GM12878 (cell line): ENCODE data around the gene HOXA2. TPM values are rescaled to one million over a fixed set of nuclear protein-coding genes. Genes with fewer than 3 reads are reported as not detected.

Source experiments
- ATAC-seq: fragments of 200-7000 bp; cut with Tn5 transposase; 3 replicates; pipeline ENCODE4 v1.9.1; 2020; ENCODE audit warnings: mild to moderate bottlenecking, moderate library complexity
- BruUV-seq: library from RNA; stranded (reverse); fragments of 400-500 nt; replicated peaks from 2 replicates; lab custom pipeline; 2021; lab: Mats Ljungman, UMichigan
- CTCF ChIA-PET: fragments of 300-600 bp; sonication (Branson Sonifier 250); formaldehyde crosslinking; extraction: SDS; loops from one replicate; lab custom pipeline; 2021; ENCODE audit warnings: inconsistent platforms; lab: Yijun Ruan, JAX
- POLR2A ChIA-PET: fragments of 350-600 bp; formaldehyde crosslinking; extraction: SDS; loops from one replicate; lab custom pipeline; 2021; ENCODE audit warnings: inconsistent platforms; lab: Charles Lee
- RAD21 ChIA-PET: fragments of 300-600 bp; sonication (Branson Sonifier 250); formaldehyde crosslinking; loops from one replicate; lab custom pipeline; 2023; ENCODE audit warnings: antibody characterized with exemption; ENCODE audit not compliant: unreplicated experiment; lab: Charles Lee
- SMC1A ChIA-PET: fragments of 300-600 bp; sonication (Branson Sonifier 250); formaldehyde crosslinking; loops from one replicate; lab custom pipeline; 2023; ENCODE audit not compliant: unreplicated experiment, uncharacterized antibody; lab: Charles Lee
- DNase-seq: peaks from one replicate; pipeline ENCODE4 v3.0.0-alpha.2; 2011; ENCODE audit warnings: low read depth, low spot score
- FAIRE-seq: peaks from 3 replicates; lab custom pipeline; 2011; peaks lifted over from hg19 to GRCh38; lab: Jason Lieb, UNC
- H2AFZ ChIP-seq: 2 replicates; pipeline ENCODE4 v1.6.0; 2011; ENCODE audit warnings: low read depth, low read length, control low read depth; ENCODE audit not compliant: control insufficient read depth
- H3K27ac ChIP-seq: 2 replicates; pipeline ENCODE4 v1.5.1; 2011; ENCODE audit warnings: control low read depth; ENCODE audit not compliant: control insufficient read depth, insufficient read depth
- H3K27me3 ChIP-seq, 2 experiments: replicated peaks in 1 of 2; 2 replicates each; pipeline versions ENCODE4 v1.6.0 to v1.6.1; 2011; ENCODE audit warnings: low read length in 1 of 2; ENCODE audit not compliant: control insufficient read depth in 2 of 2, insufficient read depth in 2 of 2
- H3K36me3 ChIP-seq, 2 experiments: 2 replicates each; pipeline ENCODE4 v1.5.1; 2011; ENCODE audit warnings: low read length in 1 of 2; ENCODE audit not compliant: control insufficient read depth in 2 of 2, insufficient read depth in 2 of 2
- H3K4me1 ChIP-seq: 2 replicates; pipeline ENCODE4 v1.6.1; 2011; ENCODE audit warnings: mild to moderate bottlenecking, low read length, moderate library complexity, mixed read lengths; ENCODE audit not compliant: control insufficient read depth, insufficient read depth
- H3K4me2 ChIP-seq: 2 replicates; pipeline ENCODE4 v1.6.0; 2011; ENCODE audit warnings: control low read depth; ENCODE audit not compliant: control insufficient read depth, insufficient read depth
- H3K4me3 ChIP-seq: fragments of 200-600 bp; sonication (generic); 2 replicates; pipeline ENCODE4 v1.5.1; 2016
- H3K79me2 ChIP-seq: 2 replicates; pipeline ENCODE4 v1.6.0; 2011; ENCODE audit warnings: low read length; ENCODE audit not compliant: control insufficient read depth, insufficient read depth
- H3K9ac ChIP-seq: 2 replicates; pipeline ENCODE4 v1.8.0; 2011; ENCODE audit warnings: low read length, control low read depth, mixed read lengths; ENCODE audit not compliant: control insufficient read depth, insufficient read depth
- H3K9me3 ChIP-seq: replicated peaks from 3 replicates; pipeline ENCODE4 v1.5.1; 2011; ENCODE audit warnings: mild to moderate bottlenecking, low read length; ENCODE audit not compliant: control insufficient read depth, insufficient read depth
- H4K20me1 ChIP-seq: 2 replicates; pipeline ENCODE4 v1.6.0; 2011; ENCODE audit not compliant: control insufficient read depth, insufficient read depth
- BHLHE40 ChIP-seq, 2 experiments: fragments of 450-650 bp in 1 of 2; IDR thresholded peaks; 2 replicates each; pipeline ENCODE4 v1.6.1; 2011 to 2017; ENCODE audit warnings: low read depth in 2 of 2, borderline replicate concordance in 1 of 2, improper control_type of control experiment in 1 of 2, low read length in 1 of 2, mild to moderate bottlenecking in 1 of 2
- CBX3 ChIP-seq: fragments of 200-600 bp; sonication (generic); IDR thresholded peaks from 2 replicates; pipeline ENCODE4 v1.6.1; 2016; ENCODE audit warnings: low read depth, borderline replicate concordance
- E2F4 ChIP-seq: IDR thresholded peaks from 2 replicates; pipeline ENCODE4 v1.6.1; 2012; ENCODE audit warnings: low read depth, low read length, improper control_type of control experiment
- EED ChIP-seq: sonication (generic); IDR thresholded peaks from 2 replicates; pipeline ENCODE4 v1.6.1; 2016; ENCODE audit warnings: antibody characterized with exemption, low read depth
- EP300 ChIP-seq, 2 experiments: fragments of 150-350 bp in 1 of 2; IDR thresholded peaks; 2 replicates each; pipeline ENCODE4 v1.6.1; 2011 to 2012; ENCODE audit warnings: low read depth in 2 of 2, low read length in 2 of 2, borderline replicate concordance in 1 of 2, improper control_type of control experiment in 1 of 2, inconsistent platforms in 1 of 2; ENCODE audit not compliant: control insufficient read depth in 1 of 2
- FOXM1 ChIP-seq: IDR thresholded peaks from 2 replicates; pipeline ENCODE4 v1.6.1; 2012; ENCODE audit warnings: low read depth, mild to moderate bottlenecking, inconsistent platforms, low read length, moderate library complexity
- MYB ChIP-seq: fragments of 150-350 bp; IDR thresholded peaks from 2 replicates; pipeline ENCODE4 v1.6.1; 2014; ENCODE audit warnings: mild to moderate bottlenecking, low read depth, low read length, borderline replicate concordance
- MYC ChIP-seq: IDR thresholded peaks from 2 replicates; pipeline ENCODE4 v1.6.1; 2011; ENCODE audit warnings: mild to moderate bottlenecking, low read length, moderate library complexity, inconsistent platforms; ENCODE audit not compliant: insufficient read depth, insufficient replicate concordance, insufficient read length, severe bottlenecking
- POLR2A ChIP-seq: IDR thresholded peaks from 2 replicates; pipeline ENCODE4 v1.6.1; 2011; ENCODE audit warnings: low read depth, mild to moderate bottlenecking, low read length
- SPI1 ChIP-seq: IDR thresholded peaks from 2 replicates; pipeline ENCODE4 v1.6.1; 2011; ENCODE audit warnings: low read depth, mild to moderate bottlenecking, low read length, moderate library complexity, borderline replicate concordance; ENCODE audit not compliant: insufficient read depth
- TCF7 ChIP-seq: IDR thresholded peaks from 2 replicates; pipeline ENCODE4 v1.6.1; 2014; ENCODE audit warnings: antibody characterized with exemption, borderline replicate concordance
- USF2 ChIP-seq: IDR thresholded peaks from 2 replicates; pipeline ENCODE4 v1.6.1; 2011; ENCODE audit warnings: low read depth, low read length, improper control_type of control experiment, borderline replicate concordance
- YBX1 ChIP-seq: fragments of 450-650 bp; IDR thresholded peaks from 2 replicates; pipeline ENCODE4 v1.6.1; 2016; ENCODE audit warnings: antibody characterized with exemption
- ZNF217 ChIP-seq: fragments of 450-650 bp; IDR thresholded peaks from 2 replicates; pipeline ENCODE4 v1.6.1; 2017; ENCODE audit warnings: antibody characterized with exemption, mild to moderate bottlenecking
- ZNF24 ChIP-seq: fragments of 450-650 bp; IDR thresholded peaks from 2 replicates; pipeline ENCODE4 v1.6.1; 2017; ENCODE audit warnings: antibody characterized with exemption, mild to moderate bottlenecking
- ZNF274 ChIP-seq: IDR thresholded peaks from one replicate; pipeline ENCODE4 v1.8.0; 2011; ENCODE audit not compliant: insufficient read length, insufficient read depth
- WGBS: methylation state at CpG from one replicate; pipeline ENCODE4 v1.1.6; 2016; ENCODE audit warnings: low lambda C conversion rate; ENCODE audit not compliant: insufficient replicate concordance, insufficient coverage; ENCODE audit errors: missing lambda C conversion rate; 5-methylcytosine and 5-hydroxymethylcytosine counted together
- in situ Hi-C: fragments of 300-500 bp; cut with MboI; formaldehyde crosslinking; loops from 9 replicates; pipeline ENCODE4 v1.14.3; 2018; ENCODE audit warnings: mixed read lengths
- intact Hi-C: fragments of 100-400 bp; cut with micrococcal nuclease; formaldehyde crosslinking; loops from one replicate; pipeline ENCODE4 v1.14.2; 2022; ENCODE audit not compliant: unreplicated experiment
- polyA plus RNA-seq, 11 experiments: library from polyadenylated mRNA; depleted of rRNA in 4 of 11; unstranded in 6 of 11; stranded (reverse) in 5 of 11; fragments of >200 nt; fragmentation: Nextera tagmentation in 4 of 11; fragmentation: Illumina TruSeq in 1 of 11; extraction: Ambion mirVana in 4 of 11; extraction: Trizol in 1 of 11; gene quantifications; 1 replicate in 1 of 11; 2 replicates in 10 of 11; pipeline versions ENCODE4 v1.2.1 to v1.2.3, GENCODE V29; 2011 to 2016; ENCODE audit warnings: inconsistent platforms in 2 of 11, missing spikeins in 2 of 11, low read depth in 1 of 11
- total RNA-seq, 4 experiments: library from RNA; depleted of rRNA in 3 of 4; stranded (reverse); fragments of >200 nt in 3 of 4; fragmentation: Illumina TruSeq in 1 of 4; extraction: Trizol in 1 of 4; gene quantifications; 2 replicates each; pipeline versions ENCODE4 v1.2.1 to v1.2.3, GENCODE V29; 2013 to 2021
- TF ChIP-seq, protein P1 (sequence below): fragments of 450-650 bp; IDR thresholded peaks from 2 replicates; pipeline ENCODE4 v1.6.1; 2017; ENCODE audit warnings: borderline replicate concordance
- TF ChIP-seq, protein P2 (sequence below): IDR thresholded peaks from 2 replicates; pipeline ENCODE4 v1.6.1; 2012; ENCODE audit warnings: mild to moderate bottlenecking, low read depth, low read length

Gene HOXA2
- total and polyA plus RNA-seq, 10 of the 15 experiments (the other 5 are each of a cell fraction or from before 2014, with no cell fraction given) = not detected

- H3K4me2 ChIP-seq = no peak overlapping the region
- no peak for ATAC-seq
- DNase-seq = no peak
- H3K36me3 ChIP-seq = no peaks in the 10 kb centered on the region
- no peaks in the 10 kb centered on the region for H3K79me2 ChIP-seq
- no peak for FAIRE-seq
- in situ Hi-C loops (no loop called here), intact Hi-C loops (no loop called here)
- 75% methylated on average over 6 of the region's 6 CpGs for WGBS
- H3K27me3 ChIP-seq = no peaks in the 10 kb centered on the region
- RAD21 ChIA-PET = interaction anchor here (1.4 kb wide), 1 partner anchor 260 kb away, joined by 3 read pairs; no protein-coding TSS in a partner anchor
- H3K4me1 ChIP-seq = no peaks in the 10 kb centered on the region
- SMC1A ChIA-PET = no interaction called here
- no peaks in the 10 kb centered on the region; the same call in 1 of the 2 replicates for H4K20me1 ChIP-seq
- no peak overlapping the region for H2AFZ ChIP-seq
- H3K27ac ChIP-seq = no peak overlapping the region
- no peak overlapping the region for H3K9ac ChIP-seq
- CTCF ChIA-PET = no interaction called here
- BruUV-seq = no TSS peak
- H3K9me3 ChIP-seq = no peaks in the 10 kb centered on the region
- no peak overlapping the region for H3K4me3 ChIP-seq
- POLR2A ChIA-PET = no interaction called here
- TF ChIP-seq CBX3 (no peak), ZNF217 (no peak), USF2 (no peak), SPI1 (no peak), YBX1 (no peak), POLR2A (no peak), MYC (no peak), EED (no peak), FOXM1 (no peak), MYB (no peak), ZNF274 (no peak), BHLHE40 (IDR thresholded peaks at IDR 0.05; ENCODE audit: borderline replicate concordance in 1 of 2, low read depth in 2 of 2, low read length in 1 of 2) (no peak), ZNF24 (no peak), TCF7 (no peak), EP300 (IDR thresholded peaks at IDR 0.05; ENCODE audit: borderline replicate concordance in 1 of 2, control insufficient read depth in 1 of 2, low read depth in 2 of 2, low read length in 2 of 2) (no peak), E2F4 (no peak)
- TF ChIP-seq, protein P1, sequence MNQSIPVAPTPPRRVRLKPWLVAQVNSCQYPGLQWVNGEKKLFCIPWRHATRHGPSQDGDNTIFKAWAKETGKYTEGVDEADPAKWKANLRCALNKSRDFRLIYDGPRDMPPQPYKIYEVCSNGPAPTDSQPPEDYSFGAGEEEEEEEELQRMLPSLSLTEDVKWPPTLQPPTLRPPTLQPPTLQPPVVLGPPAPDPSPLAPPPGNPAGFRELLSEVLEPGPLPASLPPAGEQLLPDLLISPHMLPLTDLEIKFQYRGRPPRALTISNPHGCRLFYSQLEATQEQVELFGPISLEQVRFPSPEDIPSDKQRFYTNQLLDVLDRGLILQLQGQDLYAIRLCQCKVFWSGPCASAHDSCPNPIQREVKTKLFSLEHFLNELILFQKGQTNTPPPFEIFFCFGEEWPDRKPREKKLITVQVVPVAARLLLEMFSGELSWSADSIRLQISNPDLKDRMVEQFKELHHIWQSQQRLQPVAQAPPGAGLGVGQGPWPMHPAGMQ = no peak
- TF ChIP-seq, protein P2, sequence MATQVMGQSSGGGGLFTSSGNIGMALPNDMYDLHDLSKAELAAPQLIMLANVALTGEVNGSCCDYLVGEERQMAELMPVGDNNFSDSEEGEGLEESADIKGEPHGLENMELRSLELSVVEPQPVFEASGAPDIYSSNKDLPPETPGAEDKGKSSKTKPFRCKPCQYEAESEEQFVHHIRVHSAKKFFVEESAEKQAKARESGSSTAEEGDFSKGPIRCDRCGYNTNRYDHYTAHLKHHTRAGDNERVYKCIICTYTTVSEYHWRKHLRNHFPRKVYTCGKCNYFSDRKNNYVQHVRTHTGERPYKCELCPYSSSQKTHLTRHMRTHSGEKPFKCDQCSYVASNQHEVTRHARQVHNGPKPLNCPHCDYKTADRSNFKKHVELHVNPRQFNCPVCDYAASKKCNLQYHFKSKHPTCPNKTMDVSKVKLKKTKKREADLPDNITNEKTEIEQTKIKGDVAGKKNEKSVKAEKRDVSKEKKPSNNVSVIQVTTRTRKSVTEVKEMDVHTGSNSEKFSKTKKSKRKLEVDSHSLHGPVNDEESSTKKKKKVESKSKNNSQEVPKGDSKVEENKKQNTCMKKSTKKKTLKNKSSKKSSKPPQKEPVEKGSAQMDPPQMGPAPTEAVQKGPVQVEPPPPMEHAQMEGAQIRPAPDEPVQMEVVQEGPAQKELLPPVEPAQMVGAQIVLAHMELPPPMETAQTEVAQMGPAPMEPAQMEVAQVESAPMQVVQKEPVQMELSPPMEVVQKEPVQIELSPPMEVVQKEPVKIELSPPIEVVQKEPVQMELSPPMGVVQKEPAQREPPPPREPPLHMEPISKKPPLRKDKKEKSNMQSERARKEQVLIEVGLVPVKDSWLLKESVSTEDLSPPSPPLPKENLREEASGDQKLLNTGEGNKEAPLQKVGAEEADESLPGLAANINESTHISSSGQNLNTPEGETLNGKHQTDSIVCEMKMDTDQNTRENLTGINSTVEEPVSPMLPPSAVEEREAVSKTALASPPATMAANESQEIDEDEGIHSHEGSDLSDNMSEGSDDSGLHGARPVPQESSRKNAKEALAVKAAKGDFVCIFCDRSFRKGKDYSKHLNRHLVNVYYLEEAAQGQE = no peak
Measured at GRCh38 chr7:27114881-27115220, 12.4 kb upstream of the HOXA2 start.
